H1 (cell line): ENCODE data around the gene PAIP2. TPM values are rescaled to one million over a fixed set of nuclear protein-coding genes. Genes with fewer than 3 reads are reported as not detected.
A peak's percentile ranks its signal among the peaks of the same experiment; 100 is the strongest.

Experiments used
- BACH1 ChIP-seq: IDR thresholded peaks from 2 replicates; pipeline ENCODE4 v1.6.1; 2012; ENCODE audit warnings: low read length, improper control_type of control experiment
- BCL11A ChIP-seq, 2 experiments: IDR thresholded peaks; one replicate each; pipeline ENCODE4 v1.6.1; 2011; ENCODE audit warnings: low read depth in 2 of 2, low read length in 2 of 2, mild to moderate bottlenecking in 2 of 2
- CBX5 ChIP-seq: fragments of 300-800, 300-1000 bp; sonication (generic); IDR thresholded peaks from 2 replicates; pipeline ENCODE4 v1.7.1; 2016; ENCODE audit warnings: antibody characterized with exemption, low read length, low read depth
- CREB1 ChIP-seq: IDR thresholded peaks from 2 replicates; pipeline ENCODE4 v1.6.1; 2012; ENCODE audit warnings: inconsistent platforms
- CTCF ChIP-seq, 3 experiments: IDR thresholded peaks; 1 replicate in 2 of 3; 2 replicates in 1 of 3; pipeline versions ENCODE4 v1.5.1 to v1.6.1; 2011; ENCODE audit warnings: low read length in 3 of 3, mild to moderate bottlenecking in 3 of 3, inconsistent platforms in 2 of 3, low read depth in 1 of 3, moderate library complexity in 1 of 3; ENCODE audit not compliant: insufficient read depth in 1 of 3; ENCODE audit errors: control extremely low read depth in 1 of 3
- EZH2 ChIP-seq: fragments of 200-600 bp; sonication (generic); IDR thresholded peaks from 2 replicates; pipeline ENCODE4 v1.7.1; 2012; ENCODE audit warnings: low read depth, mild to moderate bottlenecking, moderate library complexity, low read length, inconsistent platforms; ENCODE audit not compliant: severe bottlenecking
- GABPA ChIP-seq: IDR thresholded peaks from 2 replicates; pipeline ENCODE4 v1.6.1; 2011; ENCODE audit warnings: mild to moderate bottlenecking, low read length, moderate library complexity, borderline replicate concordance; ENCODE audit not compliant: insufficient read depth
- HDAC2 ChIP-seq, 2 experiments: fragments of 300-600 bp in 1 of 2; sonication (generic) in 1 of 2; IDR thresholded peaks; 2 replicates each; pipeline ENCODE4 v1.6.1; 2011 to 2012; ENCODE audit warnings: low read depth in 2 of 2, low read length in 2 of 2, mild to moderate bottlenecking in 2 of 2, moderate library complexity in 2 of 2, borderline replicate concordance in 1 of 2, inconsistent platforms in 1 of 2
- KDM1A ChIP-seq: fragments of 200-600, 300-600 bp; sonication (generic); IDR thresholded peaks from 2 replicates; pipeline ENCODE4 v1.7.1; 2016; ENCODE audit warnings: mild to moderate bottlenecking, low read length, borderline replicate concordance
- MAFK ChIP-seq: IDR thresholded peaks from 2 replicates; pipeline ENCODE4 v1.6.1; 2012; ENCODE audit warnings: low read depth, mild to moderate bottlenecking, improper control_type of control experiment, low read length
- NANOG ChIP-seq: IDR thresholded peaks from 2 replicates; pipeline ENCODE4 v1.6.1; 2011; ENCODE audit warnings: low read length, low read depth, mild to moderate bottlenecking, inconsistent platforms; ENCODE audit not compliant: insufficient read depth, poor library complexity, severe bottlenecking
- PHF8 ChIP-seq: fragments of 200-600 bp; sonication (generic); conservative IDR thresholded peaks from 2 replicates; pipeline ENCODE4 v1.7.1; 2012; ENCODE audit warnings: low read depth, mild to moderate bottlenecking, inconsistent platforms, low read length, moderate library complexity
- POLR2AphosphoS5 ChIP-seq: IDR thresholded peaks from 2 replicates; pipeline ENCODE4 v1.6.1; 2011; ENCODE audit warnings: low read depth, low read length
- POU5F1 ChIP-seq: IDR thresholded peaks from 2 replicates; pipeline ENCODE4 v1.6.1; 2011; ENCODE audit warnings: low read depth, mild to moderate bottlenecking, low read length, moderate library complexity
- RAD21 ChIP-seq, 2 experiments: IDR thresholded peaks in 1 of 2; conservative IDR thresholded peaks in 1 of 2; 2 replicates each; pipeline ENCODE4 v1.6.1; 2011; ENCODE audit warnings: low read depth in 2 of 2, low read length in 2 of 2, improper control_type of control experiment in 1 of 2, inconsistent platforms in 1 of 2, mild to moderate bottlenecking in 1 of 2, moderate library complexity in 1 of 2
- SAP30 ChIP-seq: fragments of 300-600 bp; sonication (generic); IDR thresholded peaks from 2 replicates; pipeline ENCODE4 v1.7.1; 2012; ENCODE audit warnings: low read length, moderate library complexity, mild to moderate bottlenecking, inconsistent platforms; ENCODE audit not compliant: insufficient read depth, insufficient replicate concordance
- SIN3A ChIP-seq, 2 experiments: IDR thresholded peaks in 1 of 2; conservative IDR thresholded peaks in 1 of 2; 2 replicates each; pipeline ENCODE4 v1.6.1; 2011 to 2012; ENCODE audit warnings: low read length in 2 of 2, improper control_type of control experiment in 1 of 2, low read depth in 1 of 2, mild to moderate bottlenecking in 1 of 2
- SIX5 ChIP-seq: IDR thresholded peaks from 2 replicates; pipeline ENCODE4 v1.6.1; 2011; ENCODE audit warnings: mild to moderate bottlenecking, low read depth, low read length
- SUZ12 ChIP-seq: fragments of 200-600 bp; sonication (generic); IDR thresholded peaks from 2 replicates; pipeline ENCODE4 v1.6.1; 2012; ENCODE audit warnings: mild to moderate bottlenecking, inconsistent platforms, low read length, moderate library complexity, mixed read lengths
- TEAD4 ChIP-seq: IDR thresholded peaks from 2 replicates; pipeline ENCODE4 v1.6.1; 2012; ENCODE audit warnings: low read depth, low read length, inconsistent platforms, mixed read lengths
- polyA plus RNA-seq, 7 experiments: library from polyadenylated mRNA; depleted of rRNA in 3 of 7; stranded (reverse) in 5 of 7; unstranded in 2 of 7; fragments of >200 nt in 5 of 7; fragments of 200-250 nt in 2 of 7; gene quantifications; 1 replicate in 5 of 7; 2 replicates in 1 of 7; 4 replicates in 1 of 7; pipeline versions ENCODE4 v1.2.1 to v1.2.3, GENCODE V29; 2011 to 2013; ENCODE audit warnings: missing spikeins in 2 of 7, mixed read lengths in 2 of 7
- total RNA-seq: library from RNA; stranded (reverse); fragmentation: NEBNext Ultra II Directional; extraction: Animal tissue kit (Norgen Biotek cat#: 25700); gene quantifications from 2 replicates; pipeline ENCODE4 v1.2.1, GENCODE V29; 2021

The PAIP2 gene
- total and polyA plus RNA-seq, 2 of the 8 experiments (the other 6 are each of a cell fraction or from before 2014, with no cell fraction given): 87.6 to 162 TPM

- no peak for TF ChIP-seq EZH2
- TF ChIP-seq NANOG: no peak
- TF ChIP-seq SUZ12: no peak
- no peak for TF ChIP-seq SIX5
- no peak for TF ChIP-seq KDM1A
- TF ChIP-seq POLR2AphosphoS5: no peak; the same call in 1 of the 2 replicates
- no peak for TF ChIP-seq MAFK
- TF ChIP-seq SIN3A (conservative IDR thresholded peaks at IDR 0.05 in 1 of 2, IDR thresholded peaks at IDR 0.05 in 1 of 2; ENCODE audit: low read depth in 1 of 2, low read length in 2 of 2): 0 out of 4 replicates have a peak, but pooled peaks of 1 of the 2 experiments have one; percentile 18
- peak; percentile 65 to 87 for TF ChIP-seq RAD21 (IDR thresholded peaks at IDR 0.05 in 1 of 2, conservative IDR thresholded peaks at IDR 0.05 in 1 of 2; ENCODE audit: low read depth in 2 of 2, low read length in 2 of 2)
- TF ChIP-seq HDAC2 (IDR thresholded peaks at IDR 0.05; ENCODE audit: borderline replicate concordance in 1 of 2, low read depth in 2 of 2, low read length in 2 of 2): no peak; a peak in 1 of 4 replicates
- no peak for TF ChIP-seq BACH1
- no peak for TF ChIP-seq CBX5
- TF ChIP-seq TEAD4: no peak
- no peak for TF ChIP-seq SAP30
- TF ChIP-seq CTCF (IDR thresholded peaks at IDR 0.05; ENCODE audit: control extremely low read depth in 1 of 3, insufficient read depth in 1 of 3, low read depth in 1 of 3, low read length in 3 of 3): peak in 2 of 3 experiments; percentile 74 to 92; a peak in 3 of 4 replicates
- no peak for TF ChIP-seq POU5F1
- no peak for TF ChIP-seq CREB1
- TF ChIP-seq GABPA: no peak; the same call in 1 of the 2 replicates
- no peak for TF ChIP-seq BCL11A (IDR thresholded peaks at IDR 0.05; ENCODE audit: low read depth in 2 of 2, low read length in 2 of 2)
- peak; percentile 44; the same call in 1 of the 2 replicates for TF ChIP-seq PHF8
These were observed 51.2 kb downstream of the PAIP2 start (continued) for GRCh38 chr5:139392678-139393496.
